Prostate gland (tissue), 2 donors: ENCODE data around the gene P4HTM. TPM values are rescaled to one million over a fixed set of nuclear protein-coding genes. Genes with fewer than 3 reads are reported as not detected.

Source experiments
- DNase-seq: peaks from one replicate; pipeline ENCODE4 v3.0.0-alpha.2; 2019; ENCODE audit warnings: low spot score
- H3K27ac ChIP-seq, 2 donors: fragments of 200-600 bp; sonication (generic); 2 replicates each; pipeline ENCODE4 v1.5.1; 2017 to 2019
- H3K27me3 ChIP-seq: fragments of 200-600 bp; sonication (generic); replicated peaks from 2 replicates; pipeline ENCODE4 v1.5.1; 2019; ENCODE audit not compliant: insufficient read depth
- H3K36me3 ChIP-seq, 2 donors: fragments of 200-600 bp; sonication (generic); 1 replicate in 1 of 2; 2 replicates in 1 of 2; pipeline versions ENCODE4 v1.5.1 to v1.8.1; 2017 to 2019
- H3K4me1 ChIP-seq: fragments of 200-600 bp; sonication (generic); replicated peaks from 2 replicates; pipeline ENCODE4 v1.5.1; 2019
- H3K4me3 ChIP-seq, 2 donors: fragments of 200-600 bp; sonication (generic); 2 replicates each; pipeline ENCODE4 v1.5.1; 2017 to 2019
- H3K9me3 ChIP-seq: fragments of 200-600 bp; sonication (generic); 2 replicates; pipeline ENCODE4 v1.5.1; 2017
- CTCF ChIP-seq, 4 experiments: fragments of 200-600 bp in 2 of 4; fragments of 450-650 bp in 2 of 4; sonication (generic) in 2 of 4; IDR thresholded peaks; 1 replicate in 3 of 4; 2 replicates in 1 of 4; pipeline ENCODE4 v1.5.1; 2016 to 2019; ENCODE audit warnings: antibody characterized with exemption in 4 of 4, mild to moderate bottlenecking in 2 of 4, moderate library complexity in 2 of 4
- POLR2A ChIP-seq: fragments of 450-650 bp; IDR thresholded peaks from one replicate; pipeline ENCODE4 v1.6.1; 2016; ENCODE audit warnings: antibody characterized with exemption, mild to moderate bottlenecking
- POLR2AphosphoS5 ChIP-seq: sonication (generic); formaldehyde crosslinking; IDR thresholded peaks from one replicate; pipeline ENCODE4 v1.6.1; 2017; ENCODE audit warnings: antibody characterized with exemption
- WGBS: methylation state at CpG from one replicate; pipeline ENCODE4 v1.1.5; 2018; 5-methylcytosine and 5-hydroxymethylcytosine counted together
- intact Hi-C: fragments of 100-400 bp; cut with DNase I; formaldehyde crosslinking; loops from one replicate; pipeline ENCODE4 v1.14.2; 2022
- total RNA-seq, 2 donors: library from RNA; depleted of rRNA; stranded (reverse); fragments of >200 nt; gene quantifications; one replicate each; pipeline ENCODE4 v1.1.0, GENCODE V29; 2016

Gene P4HTM
- total RNA-seq, 2 donors from 2014 or later = 56.0 to 101 TPM

GRCh38 chr3:49019941-49020329, 29.9 kb downstream of the P4HTM start:
- intact Hi-C loops = loop anchor here (5.0 kb wide), 1 partner anchor 72 kb away; the partner anchor contains the start of gene QRICH1
- Histone ChIP-seq H3K27ac (peak overlapping the region; percentile 99 to 100), H3K4me3 (peak overlapping the region; percentile 79 to 86), H3K4me1 (peaks cover 3% of the 10 kb centered on the region), H3K36me3 (peaks cover 10 to 15% of the 10 kb centered on the region in 2 donors), H3K27me3 (no peaks in the 10 kb centered on the region), H3K9me3 (no peaks in the 10 kb centered on the region)
- WGBS = 36% methylated on average over 12 of the region's 12 CpGs
- no peak for TF ChIP-seq CTCF (IDR thresholded peaks at IDR 0.05)
- TF ChIP-seq POLR2A = no peak
- no peak for DNase-seq

GRCh38 chr3:49020330-49021212, 30.5 kb downstream of the P4HTM start:
- Histone ChIP-seq H3K4me3 (peak overlapping the region; percentile 79 to 86), H3K4me1 (peaks cover 3% of the 10 kb centered on the region), H3K27me3 (no peaks in the 10 kb centered on the region), H3K9me3 (no peaks in the 10 kb centered on the region), H3K36me3 (peaks cover 7 to 10% of the 10 kb centered on the region in 2 donors), H3K27ac (peak overlapping the region; percentile 99 to 100)
- no peak for DNase-seq
- 2% methylated on average over 35 of the region's 51 CpGs for WGBS
- intact Hi-C loops = loop anchor here (5.0 kb wide), 1 partner anchor 72 kb away; the partner anchor contains the start of gene QRICH1
- no peak for TF ChIP-seq POLR2AphosphoS5

GRCh38 chr3:49021213-49021812, 31.3 kb downstream of the P4HTM start:
- DNase-seq = peak; percentile 99
- Histone ChIP-seq H3K27me3 (no peaks in the 10 kb centered on the region), H3K4me1 (peaks cover 3% of the 10 kb centered on the region), H3K36me3 (peaks cover 7 to 8% of the 10 kb centered on the region in 2 donors), H3K27ac (peak overlapping the region; percentile 99 to 100), H3K4me3 (peak overlapping the region; percentile 79 to 86), H3K9me3 (no peaks in the 10 kb centered on the region)
- intact Hi-C loops = loop anchor here (5.0 kb wide), 1 partner anchor 71 kb away; the partner anchor contains the start of gene QRICH1
- WGBS = 0% methylated on average over 59 of the region's 60 CpGs
- TF ChIP-seq CTCF (IDR thresholded peaks at IDR 0.05) (no peak), POLR2AphosphoS5 (peak; percentile 99), POLR2A (peak; percentile 99)

- intact Hi-C loops = loop anchor here (5.0 kb wide), 1 partner anchor 70 kb away; the partner anchor contains the start of gene QRICH1
- DNase-seq = peak; percentile 87
- Histone ChIP-seq H3K36me3 (peaks cover 7 to 8% of the 10 kb centered on the region in 2 donors), H3K9me3 (no peaks in the 10 kb centered on the region), H3K4me3 (peak within 1 kb of the TSS; percentile 79 to 86), H3K27ac (peak within 1 kb of the TSS; percentile 99 to 100), H3K27me3 (no peaks in the 10 kb centered on the region), H3K4me1 (peaks cover 2% of the 10 kb centered on the region)
- 1% methylated on average over 30 of the region's 83 CpGs for WGBS
- TF ChIP-seq CTCF (IDR thresholded peaks at IDR 0.05) = peak; percentile 85 to 99 (median 92)
- TF ChIP-seq POLR2A = peak; percentile 53
- peak; percentile 48 for TF ChIP-seq POLR2AphosphoS5
Measured at GRCh38 chr3:49021813-49022687, 32.0 kb downstream of the P4HTM start, which contains the start of gene NDUFAF3. Gene NDUFAF3, plus strand, starts transcription at chr3:49022121. Its CDS starts 24 bp downstream, at chr3:49022145.
